Trophoblast cell (in vitro differentiated cells and primary cell): ENCODE measurements around the gene ARHGAP25.

ENCODE experiments used
- DNase-seq, 2 donors: peaks; one replicate each; pipeline ENCODE4 v3.0.0-alpha.2; 2016
- H2AFZ ChIP-seq: 2 replicates; pipeline ENCODE4 v1.6.1; 2013; ENCODE audit warnings: low read length, moderate library complexity, mild to moderate bottlenecking; ENCODE audit not compliant: insufficient read depth, poor library complexity
- H2AK5ac ChIP-seq: 2 replicates; pipeline ENCODE4 v1.6.1; 2013; ENCODE audit warnings: mild to moderate bottlenecking, low read length
- H2BK120ac ChIP-seq: 2 replicates; pipeline ENCODE4 v1.6.1; 2013; ENCODE audit warnings: low read length, mild to moderate bottlenecking, moderate library complexity; ENCODE audit not compliant: insufficient read depth, poor library complexity
- H2BK12ac ChIP-seq: 2 replicates; pipeline ENCODE4 v1.6.1; 2013; ENCODE audit warnings: mild to moderate bottlenecking, low read length, moderate library complexity
- H2BK5ac ChIP-seq: 2 replicates; pipeline ENCODE4 v1.6.1; 2013; ENCODE audit warnings: low read length, low read depth, moderate library complexity, mild to moderate bottlenecking; ENCODE audit not compliant: poor library complexity
- H3K14ac ChIP-seq: 2 replicates; pipeline ENCODE4 v1.6.1; 2013; ENCODE audit warnings: mild to moderate bottlenecking, low read length
- H3K18ac ChIP-seq: 2 replicates; pipeline ENCODE4 v1.6.1; 2013; ENCODE audit warnings: mild to moderate bottlenecking, low read length
- H3K23ac ChIP-seq: 2 replicates; pipeline ENCODE4 v1.6.1; 2013; ENCODE audit warnings: low read length
- H3K27ac ChIP-seq: 2 replicates; pipeline ENCODE4 v1.5.1; 2013; ENCODE audit warnings: low read depth, mild to moderate bottlenecking, inconsistent platforms, low read length, moderate library complexity
- H3K27me3 ChIP-seq: 2 replicates; pipeline ENCODE4 v1.6.1; 2013; ENCODE audit warnings: inconsistent platforms, mild to moderate bottlenecking, low read length, moderate library complexity; ENCODE audit not compliant: insufficient read depth
- H3K36me3 ChIP-seq, 2 experiments: 1 replicate in 1 of 2; 2 replicates in 1 of 2; pipeline ENCODE4 v1.6.1; 2013; ENCODE audit warnings: low read length in 2 of 2, mild to moderate bottlenecking in 2 of 2, moderate library complexity in 1 of 2; ENCODE audit not compliant: insufficient read depth in 2 of 2, control insufficient read depth in 1 of 2
- H3K4ac ChIP-seq: 2 replicates; pipeline ENCODE4 v1.6.1; 2013; ENCODE audit warnings: low read depth, mild to moderate bottlenecking, low read length, moderate library complexity
- H3K4me1 ChIP-seq, 2 experiments: 1 replicate in 1 of 2; 2 replicates in 1 of 2; pipeline ENCODE4 v1.6.1; 2013; ENCODE audit warnings: low read length in 2 of 2, mild to moderate bottlenecking in 2 of 2, moderate library complexity in 1 of 2; ENCODE audit not compliant: insufficient read depth in 2 of 2, control insufficient read depth in 1 of 2
- H3K4me2 ChIP-seq: 2 replicates; pipeline ENCODE4 v1.6.1; 2013; ENCODE audit warnings: inconsistent platforms, mild to moderate bottlenecking, low read length, moderate library complexity
- H3K4me3 ChIP-seq: 2 replicates; pipeline ENCODE4 v1.5.1; 2013; ENCODE audit warnings: mild to moderate bottlenecking, low read depth, low read length, inconsistent platforms
- H3K79me1 ChIP-seq: one replicate; pipeline ENCODE4 v1.6.1; 2013; ENCODE audit warnings: low read length
- H3K79me2 ChIP-seq: 2 replicates; pipeline ENCODE4 v1.6.1; 2013; ENCODE audit warnings: low read length, mild to moderate bottlenecking; ENCODE audit not compliant: control insufficient read depth, insufficient read depth, poor library complexity
- H3K9ac ChIP-seq: 2 replicates; pipeline ENCODE4 v1.6.1; 2013; ENCODE audit warnings: mild to moderate bottlenecking, low read length
- H3K9me3 ChIP-seq: 2 replicates; pipeline ENCODE4 v1.6.1; 2013; ENCODE audit warnings: low read depth, mild to moderate bottlenecking, control low read depth, inconsistent platforms, low read length; ENCODE audit not compliant: insufficient read depth
- H4K12ac ChIP-seq: 2 replicates; pipeline ENCODE4 v1.6.1; 2013; ENCODE audit warnings: low read depth, mild to moderate bottlenecking, low read length, moderate library complexity
- H4K8ac ChIP-seq: 2 replicates; pipeline ENCODE4 v1.6.1; 2013; ENCODE audit warnings: low read depth, mild to moderate bottlenecking, low read length, moderate library complexity
- H4K91ac ChIP-seq: one replicate; pipeline ENCODE4 v1.6.1; 2013; ENCODE audit warnings: low read depth, mild to moderate bottlenecking, low read length, moderate library complexity
- WGBS: extraction: QIAGEN DNeasy Blood & Tissue Kit; methylation state at CpG from one replicate; pipeline ENCODE4 v1.1.7; 2013; ENCODE audit warnings: missing lambda C conversion rate; ENCODE audit not compliant: insufficient read length, insufficient coverage; ENCODE audit errors: extremely low coverage; 5-methylcytosine and 5-hydroxymethylcytosine counted together

The ARHGAP25 gene

DNA sequence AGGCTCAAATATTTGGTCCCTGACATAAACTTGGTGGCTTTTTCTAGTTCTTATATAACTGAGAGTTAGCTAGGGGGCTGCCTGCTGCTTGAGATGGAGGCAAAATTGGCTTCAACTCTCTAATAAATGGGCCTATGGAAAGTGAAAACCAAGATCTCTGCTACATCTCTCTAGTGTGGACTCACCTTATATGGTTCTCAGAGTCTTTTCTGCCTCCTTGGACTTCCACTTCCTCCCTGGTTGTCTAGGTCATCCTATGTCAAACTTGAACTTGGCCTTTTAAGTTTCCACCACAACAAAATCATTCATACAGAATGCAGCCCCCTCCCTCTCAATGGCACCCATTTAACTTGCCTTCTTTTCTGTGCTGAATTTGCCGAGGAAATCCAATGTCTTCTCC, 23.9 kb upstream of the ARHGAP25 start:
- Histone ChIP-seq H3K4me3 (no peak overlapping the region), H3K9ac (no peak overlapping the region), H3K23ac (no peak overlapping the region), H3K18ac (no peak overlapping the region), H2BK12ac (no peak overlapping the region), H2BK5ac (no peak overlapping the region), H3K27ac (no peak overlapping the region), H3K14ac (no peak overlapping the region), H3K4me2 (no peak overlapping the region), H4K91ac (no peak overlapping the region), H3K79me2 (no peaks in the 10 kb centered on the region), H3K9me3 (no peaks in the 10 kb centered on the region), H4K8ac (no peak overlapping the region), H3K36me3 (no peaks in the 10 kb centered on the region), H3K4ac (no peak overlapping the region), H3K79me1 (no peaks in the 10 kb centered on the region), H4K12ac (no peak overlapping the region), H3K4me1 (no peaks in the 10 kb centered on the region), H2AFZ (no peak overlapping the region), H2BK120ac (no peak overlapping the region), H2AK5ac (no peak overlapping the region), H3K27me3 (no peaks in the 10 kb centered on the region)
- DNase-seq: no peak
- no CpG with 5 or more reads among the region's 1 CpG for WGBS

- Histone ChIP-seq H3K4ac (no peak overlapping the region), H3K79me1 (no peaks in the 10 kb centered on the region), H3K18ac (no peak overlapping the region), H4K12ac (no peak overlapping the region), H4K91ac (no peak overlapping the region), H3K9ac (no peak overlapping the region), H3K79me2 (no peaks in the 10 kb centered on the region), H3K9me3 (no peaks in the 10 kb centered on the region), H2BK120ac (no peak overlapping the region), H2BK12ac (no peak overlapping the region), H2AFZ (no peak overlapping the region), H3K27ac (no peak overlapping the region), H4K8ac (no peak overlapping the region), H2BK5ac (no peak overlapping the region), H3K27me3 (no peaks in the 10 kb centered on the region), H3K4me3 (no peak overlapping the region), H3K4me1 (no peaks in the 10 kb centered on the region), H3K23ac (no peak overlapping the region), H2AK5ac (no peak overlapping the region), H3K14ac (no peak overlapping the region), H3K36me3 (no peaks in the 10 kb centered on the region), H3K4me2 (no peak overlapping the region)
- DNase-seq: peak; percentile 38 to 39
- no CpG with 5 or more reads among the region's 3 CpGs for WGBS
These were observed 19.7 kb upstream of the ARHGAP25 start for GRCh38 chr2:68714866-68715265.

- Histone ChIP-seq H2BK120ac (no peak overlapping the region), H3K4me3 (no peak overlapping the region), H2AK5ac (no peak overlapping the region), H3K9ac (no peak overlapping the region), H3K27ac (no peak overlapping the region), H2AFZ (no peak overlapping the region), H2BK12ac (no peak overlapping the region), H3K4ac (no peak overlapping the region), H3K79me2 (no peaks in the 10 kb centered on the region), H2BK5ac (no peak overlapping the region), H3K9me3 (no peaks in the 10 kb centered on the region), H4K91ac (no peak overlapping the region), H3K18ac (no peak overlapping the region), H3K4me2 (no peak overlapping the region), H3K4me1 (no peaks in the 10 kb centered on the region), H3K14ac (no peak overlapping the region), H4K8ac (no peak overlapping the region), H4K12ac (no peak overlapping the region), H3K27me3 (no peaks in the 10 kb centered on the region), H3K36me3 (no peaks in the 10 kb centered on the region), H3K23ac (no peak overlapping the region), H3K79me1 (no peaks in the 10 kb centered on the region)
- no CpG with 5 or more reads among the region's 13 CpGs for WGBS
- peak; percentile 51 to 82 for DNase-seq
These were observed 19.1 kb upstream of the ARHGAP25 start for GRCh38 chr2:68715353-68716041.

DNA sequence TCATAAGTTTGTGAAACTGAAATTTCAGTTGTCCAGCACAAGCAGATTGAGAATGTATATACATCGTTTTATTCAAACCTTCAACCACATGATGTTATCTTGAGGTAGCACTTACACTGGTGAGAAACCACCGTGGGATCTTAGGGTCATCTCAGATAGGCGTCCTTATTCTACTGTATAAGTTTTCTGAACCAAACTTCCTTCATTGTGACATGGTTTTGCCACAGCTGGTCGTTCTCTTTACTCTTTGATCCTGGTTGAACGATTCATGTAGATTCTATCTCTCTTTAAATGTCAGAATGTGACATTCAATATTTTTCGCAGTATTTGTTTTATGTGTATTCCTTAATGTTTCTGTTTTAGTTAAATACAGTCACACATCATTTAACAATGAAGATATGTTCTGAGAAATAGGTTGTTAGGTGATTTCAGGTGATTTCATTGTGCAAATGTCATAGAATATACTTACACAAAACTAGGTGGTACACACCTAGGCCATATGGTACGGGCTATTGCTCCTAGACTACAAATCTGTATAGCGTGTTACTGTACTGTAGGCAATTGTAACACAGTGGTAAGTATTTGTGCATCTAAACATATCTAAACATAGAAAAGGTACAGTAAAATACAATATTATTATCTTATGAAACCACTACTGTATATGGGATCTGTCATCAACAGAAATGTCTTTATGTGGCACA, 17.9 kb upstream of the ARHGAP25 start:
- DNase-seq: no peak
- no peak overlapping the region for H3K18ac ChIP-seq
- no peak overlapping the region for H3K27ac ChIP-seq
- no peaks in the 10 kb centered on the region for H3K4me1 ChIP-seq
- no CpG with 5 or more reads among the region's 8 CpGs for WGBS
- no peak overlapping the region for H2BK12ac ChIP-seq
- no peak overlapping the region for H2BK120ac ChIP-seq
- no peaks in the 10 kb centered on the region for H3K9me3 ChIP-seq
- no peak overlapping the region for H3K4me2 ChIP-seq
- no peak overlapping the region for H4K91ac ChIP-seq
- no peak overlapping the region for H3K23ac ChIP-seq
- H3K9ac ChIP-seq: no peak overlapping the region
- no peaks in the 10 kb centered on the region for H3K79me1 ChIP-seq
- H3K79me2 ChIP-seq: no peaks in the 10 kb centered on the region
- no peaks in the 10 kb centered on the region for H3K36me3 ChIP-seq
- no peak overlapping the region for H2AK5ac ChIP-seq
- H3K4me3 ChIP-seq: no peak overlapping the region
- H3K4ac ChIP-seq: no peak overlapping the region
- no peak overlapping the region for H2AFZ ChIP-seq
- H3K27me3 ChIP-seq: no peaks in the 10 kb centered on the region
- H3K14ac ChIP-seq: no peak overlapping the region
- no peak overlapping the region for H4K8ac ChIP-seq
- H2BK5ac ChIP-seq: no peak overlapping the region
- no peak overlapping the region for H4K12ac ChIP-seq
